Loucy (cell line): ENCODE data around the gene ARHGAP22.
"Not testable (repeated sequence)": the region's sequence is repeated elsewhere in the genome, so short reads cannot be mapped to it uniquely, and the experiment has no call there.

Experiments
- H2AFZ ChIP-seq: fragments of 200-600 bp; sonication (generic); 2 replicates; pipeline ENCODE4 v1.6.0; 2016; ENCODE audit warnings: antibody characterized with exemption, mild to moderate bottlenecking, low read length, moderate library complexity
- H3F3A ChIP-seq: fragments of 200-600 bp; 2 replicates; pipeline ENCODE4 v1.6.0; 2016; ENCODE audit warnings: antibody characterized with exemption, low read depth, mild to moderate bottlenecking
- H3K27me3 ChIP-seq: fragments of 200-600 bp; sonication (generic); 2 replicates; pipeline ENCODE4 v1.6.1; 2014; ENCODE audit warnings: low read length, mild to moderate bottlenecking; ENCODE audit not compliant: insufficient read depth, poor library complexity, severe bottlenecking
- H3K36me3 ChIP-seq: fragments of 200-600 bp; sonication (generic); 2 replicates; pipeline ENCODE4 v1.6.1; 2016; ENCODE audit warnings: low read length; ENCODE audit not compliant: insufficient read depth
- H3K4me1 ChIP-seq: fragments of 200-600 bp; sonication (generic); 2 replicates; pipeline ENCODE4 v1.5.1; 2014; ENCODE audit warnings: low read length, mild to moderate bottlenecking; ENCODE audit not compliant: insufficient read depth, poor library complexity, severe bottlenecking
- H3K4me2 ChIP-seq: fragments of 200-600 bp; sonication (generic); 2 replicates; pipeline ENCODE4 v1.6.0; 2014; ENCODE audit warnings: antibody characterized with exemption, low read length, low read depth, mild to moderate bottlenecking; ENCODE audit not compliant: poor library complexity, severe bottlenecking
- H3K4me3 ChIP-seq: fragments of 200-600 bp; sonication (generic); 2 replicates; pipeline ENCODE4 v1.5.1; 2014; ENCODE audit warnings: low read length, mild to moderate bottlenecking, mixed read lengths; ENCODE audit not compliant: poor library complexity, severe bottlenecking
- H3K79me2 ChIP-seq: fragments of 200-600 bp; sonication (generic); 2 replicates; pipeline ENCODE4 v1.6.1; 2014; ENCODE audit warnings: low read length; ENCODE audit not compliant: insufficient read depth
- H3K9ac ChIP-seq: fragments of 200-600 bp; sonication (generic); 2 replicates; pipeline ENCODE4 v1.6.0; 2014; ENCODE audit warnings: mild to moderate bottlenecking, low read depth, low read length, moderate library complexity; ENCODE audit not compliant: poor library complexity, severe bottlenecking
- H3K9me2 ChIP-seq: fragments of 200-600 bp; sonication (generic); replicated peaks from 2 replicates; pipeline ENCODE4 v1.6.1; 2016; ENCODE audit warnings: low read depth, low read length, mixed read lengths
- H3K9me3 ChIP-seq: fragments of 200-600 bp; sonication (generic); 2 replicates; pipeline ENCODE4 v1.6.1; 2014; ENCODE audit warnings: mild to moderate bottlenecking, antibody characterized with exemption, low read length, low read depth; ENCODE audit not compliant: insufficient read depth
- H4K20me1 ChIP-seq: fragments of 200-600 bp; sonication (generic); 2 replicates; pipeline ENCODE4 v1.6.0; 2014; ENCODE audit warnings: antibody characterized with exemption, low read length, mild to moderate bottlenecking; ENCODE audit not compliant: insufficient read depth, poor library complexity, severe bottlenecking
- CTCF ChIP-seq: fragments of 200-600 bp; sonication (generic); conservative IDR thresholded peaks from 2 replicates; pipeline ENCODE4 v1.5.1; 2014; ENCODE audit warnings: mild to moderate bottlenecking, antibody characterized with exemption, low read length
- EZH2phosphoT487 ChIP-seq: fragments of 200-600 bp; IDR thresholded peaks from 2 replicates; pipeline ENCODE4 v1.6.1; 2018; ENCODE audit warnings: antibody characterized with exemption, mild to moderate bottlenecking, moderate library complexity, borderline replicate concordance

The ARHGAP22 gene

GRCh38 chr10:48430402-48430993, 174.4 kb downstream of the ARHGAP22 start:
- Histone ChIP-seq H3K9me3 (no peaks in the 10 kb centered on the region), H3K27me3 (no peaks in the 10 kb centered on the region), H3K4me3 (no peak overlapping the region), H2AFZ (no peak overlapping the region), H3K9ac (no peak overlapping the region), H3K9me2 (no peaks in the 10 kb centered on the region), H3K4me2 (no peak overlapping the region), H3K4me1 (no peaks in the 10 kb centered on the region), H3K36me3 (peaks cover 45% of the 10 kb centered on the region; the same call in 1 of the 2 replicates), H3F3A (no peaks in the 10 kb centered on the region), H4K20me1 (no peaks in the 10 kb centered on the region), H3K79me2 (no peaks in the 10 kb centered on the region)
- TF ChIP-seq CTCF (no peak), EZH2phosphoT487 (no peak)

- no peaks in the 10 kb centered on the region for H3K9me2 ChIP-seq
- no peaks in the 10 kb centered on the region for H3K27me3 ChIP-seq
- no peak overlapping the region for H3K9ac ChIP-seq
- no peaks in the 10 kb centered on the region for H3K4me1 ChIP-seq
- no peaks in the 10 kb centered on the region for H3K79me2 ChIP-seq
- no peaks in the 10 kb centered on the region for H3F3A ChIP-seq
- H3K4me3 ChIP-seq, result no peak overlapping the region
- no peak overlapping the region for H3K4me2 ChIP-seq
- H3K9me3 ChIP-seq, result no peaks in the 10 kb centered on the region
- H2AFZ ChIP-seq, result no peak overlapping the region
- H4K20me1 ChIP-seq, result no peaks in the 10 kb centered on the region
- peaks cover 43% of the 10 kb centered on the region; the same call in 1 of the 2 replicates for H3K36me3 ChIP-seq
- no peak for TF ChIP-seq EZH2phosphoT487
These were observed 175.6 kb downstream of the ARHGAP22 start for GRCh38 chr10:48429309-48429708.

- Histone ChIP-seq H3F3A (no peaks in the 10 kb centered on the region), H3K27me3 (no peaks in the 10 kb centered on the region), H3K9ac (no peak overlapping the region), H3K4me3 (no peak overlapping the region), H4K20me1 (no peaks in the 10 kb centered on the region), H3K79me2 (no peaks in the 10 kb centered on the region), H3K9me2 (no peaks in the 10 kb centered on the region), H3K4me2 (no peak overlapping the region), H3K9me3 (no peaks in the 10 kb centered on the region), H3K36me3 (peaks cover 43% of the 10 kb centered on the region; the same call in 1 of the 2 replicates), H2AFZ (no peak overlapping the region), H3K4me1 (peaks cover under 1% of the 10 kb centered on the region)
- TF ChIP-seq CTCF, result no peak
- no peak for TF ChIP-seq EZH2phosphoT487
These were observed 176.0 kb downstream of the ARHGAP22 start for GRCh38 chr10:48428896-48429295.

- Histone ChIP-seq H3K9ac (no peak overlapping the region), H3K36me3 (peaks cover 26% of the 10 kb centered on the region; the same call in 1 of the 2 replicates), H2AFZ (no peak overlapping the region), H3F3A (no peaks in the 10 kb centered on the region), H3K9me2 (no peaks in the 10 kb centered on the region), H4K20me1 (no peaks in the 10 kb centered on the region), H3K4me1 (peaks cover 3% of the 10 kb centered on the region), H3K4me2 (no peak overlapping the region), H3K27me3 (no peaks in the 10 kb centered on the region), H3K79me2 (no peaks in the 10 kb centered on the region), H3K4me3 (no peak overlapping the region), H3K9me3 (no peaks in the 10 kb centered on the region)
- TF ChIP-seq EZH2phosphoT487 (no peak), CTCF (no peak)
These were observed 181.0 kb downstream of the ARHGAP22 start for GRCh38 chr10:48423884-48424283.

GRCh38 chr10:48421862-48422261, 183.0 kb downstream of the ARHGAP22 start:
- not testable (repeated sequence) for H3K9ac ChIP-seq, H3F3A ChIP-seq, H3K4me1 ChIP-seq, H3K4me2 ChIP-seq, H4K20me1 ChIP-seq, H3K27me3 ChIP-seq, H2AFZ ChIP-seq, H3K9me3 ChIP-seq, H3K4me3 ChIP-seq, H3K9me2 ChIP-seq, H3K79me2 ChIP-seq
- peaks cover 13% of the 10 kb centered on the region; the same call in 1 of the 2 replicates for H3K36me3 ChIP-seq
